Occipital lobe (tissue), 2 donors: ENCODE measurements around the gene CORO7. TPM values are rescaled to one million over a fixed set of nuclear protein-coding genes. Genes with fewer than 3 reads are reported as not detected.

ENCODE experiments used
- DNase-seq: peaks from one replicate; lab custom pipeline; 2025; lab: John Stamatoyannopoulos, UW
- total RNA-seq: library from RNA; depleted of rRNA; stranded (reverse); fragments of >200 nt; gene quantifications from one replicate; pipeline ENCODE4 v1.2.3, GENCODE V29; 2014

The CORO7 gene
- total RNA-seq, 1 donor from 2014 or later = 38.8 TPM

GRCh38 chr16:4372578-4373355 is 43.6 kb downstream of the CORO7 start:
- no peak for DNase-seq

DNA sequence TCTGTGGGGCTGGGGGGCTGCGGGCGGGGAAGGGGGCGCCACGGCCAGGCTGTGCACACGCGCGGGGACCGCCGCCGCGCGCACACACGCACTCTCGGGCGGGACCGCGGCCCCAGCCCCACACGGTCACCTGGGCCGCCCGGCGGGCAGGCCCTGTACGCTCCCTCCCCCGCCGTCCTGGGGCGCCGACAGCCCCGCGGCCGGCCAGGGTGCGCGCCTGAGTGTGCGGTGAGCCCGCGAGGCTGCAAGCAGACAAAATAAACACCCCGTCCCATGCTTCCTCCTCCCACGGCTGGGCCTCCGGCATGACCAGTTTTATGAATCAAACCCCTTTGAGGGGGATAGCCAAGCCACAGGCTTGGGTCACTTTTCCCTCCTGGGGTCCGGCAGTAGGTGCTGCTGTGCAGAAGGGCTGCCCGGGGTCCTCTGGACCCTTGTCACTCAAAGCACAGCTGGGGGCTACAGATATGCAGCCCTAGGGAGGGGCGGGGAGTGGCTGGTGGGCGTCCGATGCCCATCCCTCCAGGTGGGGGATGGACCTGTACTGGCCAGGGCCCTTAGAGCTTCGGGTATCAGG is 44.3 kb downstream of the CORO7 start:
- no peak for DNase-seq

GRCh38 chr16:4371357-4372000 is 44.9 kb downstream of the CORO7 start, which contains the start of gene VASN:
Gene VASN (plus strand): TSS chr16:4371848. CDS start chr16:4380878, 9,030 bp downstream.
- DNase-seq = peak; percentile 70

DNA sequence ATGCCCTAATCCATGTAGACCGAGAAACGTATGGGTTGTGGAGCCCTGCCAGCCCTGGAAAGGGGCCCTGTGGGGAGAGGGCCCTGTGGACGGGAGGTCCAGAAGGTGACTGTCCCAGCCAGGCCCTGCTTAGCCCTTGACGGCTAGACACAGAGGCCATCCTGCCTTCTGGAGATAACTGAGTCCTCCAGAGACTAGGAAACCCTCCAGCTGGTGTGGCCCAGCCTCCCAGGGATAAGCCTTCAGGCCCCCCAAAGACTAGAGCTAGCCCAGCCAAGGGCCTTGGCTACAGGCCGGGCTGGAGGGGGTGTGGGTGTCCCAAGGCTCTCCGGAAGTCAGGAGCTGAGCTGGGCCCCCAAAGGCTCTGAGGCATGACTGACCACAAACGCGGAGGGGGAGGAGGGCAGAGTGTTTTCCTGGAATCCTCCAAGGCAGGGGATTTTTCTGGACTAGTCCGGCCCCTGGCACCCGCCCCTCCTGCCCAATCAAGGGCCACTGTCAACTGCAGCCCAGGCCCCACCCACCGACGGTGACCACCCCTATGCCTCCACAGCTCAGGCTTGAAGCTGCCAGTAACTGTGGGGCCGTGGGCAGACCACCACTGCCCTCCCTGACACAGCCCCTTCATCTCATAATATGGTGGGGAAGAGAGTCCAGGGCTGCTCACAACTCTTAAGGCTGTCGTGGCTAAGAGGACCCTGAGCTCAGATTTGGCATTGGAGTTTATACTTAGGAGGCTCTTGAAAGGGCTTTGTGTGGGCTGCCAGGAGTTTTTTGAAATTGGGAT is 45.6 kb downstream of the CORO7 start:
- DNase-seq = no peak

DNA sequence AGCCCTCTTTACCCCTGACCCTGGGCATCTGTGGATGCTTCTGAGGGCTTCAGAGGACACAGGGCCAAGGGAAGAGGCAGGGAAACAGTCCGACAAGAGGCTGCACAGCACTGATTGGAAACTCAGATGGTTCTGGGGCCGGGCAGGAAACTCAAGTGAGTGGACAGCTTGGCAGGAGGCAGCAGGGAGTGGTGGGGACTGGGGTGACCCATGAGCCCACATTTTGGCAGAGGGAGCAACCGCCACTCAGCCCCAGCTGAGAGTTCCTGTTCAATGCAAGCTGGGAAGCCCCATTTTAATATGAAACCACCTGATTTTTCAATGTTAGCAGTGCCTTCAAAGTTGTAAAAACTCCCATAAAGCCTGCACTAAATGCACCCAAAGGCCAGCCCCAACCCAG is 46.2 kb downstream of the CORO7 start:
- no peak for DNase-seq

GRCh38 chr16:4369007-4369733 is 47.2 kb downstream of the CORO7 start:
- DNase-seq = no peak

DNA sequence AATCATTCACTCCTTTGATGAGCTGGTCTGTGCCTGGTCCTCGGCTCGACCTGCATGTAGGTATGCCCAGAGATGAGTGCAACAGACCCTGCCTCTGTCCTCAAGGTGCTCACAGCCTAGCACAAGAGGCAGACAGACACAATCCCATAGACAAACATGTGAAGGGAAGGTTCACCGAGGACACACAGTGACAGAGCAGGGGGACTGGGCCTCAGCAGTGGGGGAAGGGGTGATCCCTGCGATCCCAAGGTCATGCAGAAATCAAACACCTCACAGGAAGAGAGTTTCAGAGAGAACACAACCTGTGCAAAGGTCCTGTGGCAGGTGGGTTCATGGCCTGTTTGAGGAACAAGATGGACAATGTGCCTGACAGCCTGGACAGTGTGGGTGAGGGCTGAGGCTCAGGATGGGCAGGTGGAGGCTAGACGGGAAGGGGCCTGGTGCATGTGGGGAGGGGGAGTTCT is 49.0 kb downstream of the CORO7 start:
- DNase-seq = no peak

- no peak for DNase-seq
These were observed 50.4 kb downstream of the CORO7 start for GRCh38 chr16:4366016-4366415.

- DNase-seq = peak; percentile 30
These were observed 50.8 kb downstream of the CORO7 start for GRCh38 chr16:4365615-4366014.

DNA sequence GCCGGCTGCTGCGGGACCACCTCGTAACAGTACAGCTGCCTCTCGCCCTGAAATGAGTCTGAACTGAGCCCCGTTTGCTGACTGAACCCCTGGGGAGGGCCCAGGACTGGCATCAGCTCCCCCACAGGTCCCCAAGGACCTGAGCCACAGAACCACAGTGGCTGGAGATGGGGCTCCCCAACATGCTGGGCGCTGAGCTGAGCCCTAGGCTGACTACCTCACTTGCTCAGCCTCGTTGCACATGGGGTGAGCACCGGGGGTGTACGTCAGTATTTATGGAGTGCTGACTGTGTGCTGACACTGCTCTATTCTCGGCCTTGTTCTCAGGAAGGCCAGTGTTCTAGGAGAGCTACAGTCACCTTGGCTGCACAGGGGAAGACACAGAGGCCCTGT is 51.4 kb downstream of the CORO7 start:
- DNase-seq = no peak

GRCh38 chr16:4364196-4365013 is 52.0 kb downstream of the CORO7 start:
- DNase-seq = no peak

DNA sequence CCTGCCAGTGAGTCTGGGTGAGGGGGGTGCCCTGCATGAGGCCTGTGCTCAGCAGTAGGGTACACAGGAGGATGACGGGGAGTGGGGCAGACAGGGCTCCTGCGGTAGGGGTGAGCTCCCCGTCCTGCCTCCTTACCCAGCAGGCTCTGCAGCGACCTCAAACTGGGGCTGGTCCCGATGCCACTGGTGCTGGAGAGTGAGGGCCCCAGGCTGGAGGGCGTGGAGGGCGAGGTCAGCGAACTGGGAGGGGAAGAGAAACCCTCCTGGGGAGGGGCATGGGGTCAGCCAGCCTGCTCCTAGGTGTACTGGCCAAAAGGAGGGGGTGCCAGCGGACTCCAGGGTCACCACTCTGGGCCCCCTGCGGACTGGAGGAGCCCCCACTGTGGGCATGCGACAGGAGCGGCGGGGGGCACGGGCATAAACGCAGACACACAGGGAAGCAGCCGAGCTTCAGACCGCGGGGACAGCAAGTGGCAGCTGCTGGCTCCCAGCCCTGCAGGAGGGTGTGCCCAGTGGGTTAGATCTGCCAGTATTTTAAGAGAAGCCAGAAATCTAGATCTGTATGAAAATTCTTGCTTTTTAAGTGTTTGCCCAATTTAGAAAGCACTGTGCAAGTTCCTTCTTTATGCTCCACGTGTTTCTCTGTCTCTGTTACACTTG is 53.8 kb downstream of the CORO7 start:
- no peak for DNase-seq

DNA sequence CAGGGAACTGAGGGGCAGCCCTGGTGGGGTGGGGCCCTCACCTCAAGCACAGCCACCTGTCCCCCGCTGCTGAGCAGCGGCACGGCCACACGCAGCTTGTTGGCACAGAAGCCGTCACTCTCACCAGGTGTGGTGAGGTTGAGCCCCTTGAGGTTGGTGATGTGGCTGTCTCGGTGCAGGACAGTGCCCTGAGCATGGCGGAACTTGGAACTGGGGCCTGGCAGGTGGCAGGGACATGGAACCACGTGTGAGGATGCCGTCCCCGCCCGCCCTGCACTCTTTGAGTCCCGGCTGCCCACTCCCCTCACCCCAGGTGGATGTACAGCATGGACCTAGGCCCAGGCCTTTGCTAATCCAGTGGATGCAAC is 54.5 kb downstream of the CORO7 start:
- DNase-seq = no peak

- no peak for DNase-seq
These were observed 55.1 kb downstream of the CORO7 start for GRCh38 chr16:4361033-4361943.

DNA sequence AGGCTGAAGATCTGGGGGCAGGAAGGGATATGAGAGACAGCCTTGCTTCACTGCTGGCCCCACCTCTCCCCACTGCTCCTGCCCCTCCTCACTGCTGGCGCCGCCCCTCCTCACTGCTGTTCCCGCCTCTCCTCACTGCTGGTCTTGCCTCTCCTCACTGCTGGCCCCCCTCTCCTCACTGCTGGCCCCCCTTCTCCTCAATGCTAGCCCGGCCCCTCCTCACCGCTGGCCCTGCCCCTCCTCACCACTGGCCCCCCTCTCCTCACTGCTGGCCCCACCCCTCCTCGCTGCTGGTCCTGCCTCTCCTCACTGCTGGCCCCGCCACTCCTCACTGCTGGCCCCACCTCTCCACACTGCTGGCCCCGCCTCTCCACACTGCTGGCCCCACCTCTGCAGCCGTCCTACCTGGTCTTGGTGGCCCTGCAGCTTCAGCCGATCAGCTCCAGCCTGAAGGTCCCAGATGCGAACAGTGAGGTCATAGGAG is 55.8 kb downstream of the CORO7 start:
- DNase-seq = no peak

DNA sequence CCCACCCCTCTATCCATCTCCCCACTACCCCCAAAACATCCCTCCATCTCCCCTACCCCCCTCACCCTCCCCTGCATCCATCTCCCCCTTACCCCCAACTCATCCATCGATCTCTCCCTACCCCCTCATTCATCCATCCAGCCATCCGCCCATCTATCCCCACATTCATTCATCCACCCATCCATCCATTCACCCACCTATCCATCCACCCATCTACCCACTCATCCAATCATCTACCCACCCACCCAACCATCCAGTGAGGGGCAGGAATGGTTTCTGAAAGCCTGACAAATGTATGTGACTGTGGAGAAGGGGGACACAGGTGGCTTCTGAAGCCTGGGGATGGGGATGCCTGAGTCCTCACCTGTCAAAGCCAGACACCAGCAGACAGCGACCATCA is 56.5 kb downstream of the CORO7 start:
- DNase-seq = no peak

GRCh38 chr16:4358831-4359561 is 57.4 kb downstream of the CORO7 start:
- DNase-seq = no peak

- no peak for DNase-seq
These were observed 58.2 kb downstream of the CORO7 start for GRCh38 chr16:4358236-4358635.
